OCI-LY7 (cell line): ENCODE measurements around the gene GNA15.

Experiments used
- EZH2phosphoT487 ChIP-seq: fragments of 200-600 bp; sonication (generic); IDR thresholded peaks from 2 replicates; pipeline ENCODE4 v1.6.1; 2018; ENCODE audit warnings: low read depth, borderline replicate concordance, mild to moderate bottlenecking, mixed run types, antibody characterized with exemption, low read length, moderate library complexity, mixed read lengths
- TF ChIP-seq, protein P1 (sequence below): fragments of 200-600 bp; sonication (generic); conservative IDR thresholded peaks from 2 replicates; pipeline ENCODE4 v1.5.1; 2014; ENCODE audit warnings: mild to moderate bottlenecking, antibody characterized with exemption, low read length, moderate library complexity, mixed read lengths

DNA sequence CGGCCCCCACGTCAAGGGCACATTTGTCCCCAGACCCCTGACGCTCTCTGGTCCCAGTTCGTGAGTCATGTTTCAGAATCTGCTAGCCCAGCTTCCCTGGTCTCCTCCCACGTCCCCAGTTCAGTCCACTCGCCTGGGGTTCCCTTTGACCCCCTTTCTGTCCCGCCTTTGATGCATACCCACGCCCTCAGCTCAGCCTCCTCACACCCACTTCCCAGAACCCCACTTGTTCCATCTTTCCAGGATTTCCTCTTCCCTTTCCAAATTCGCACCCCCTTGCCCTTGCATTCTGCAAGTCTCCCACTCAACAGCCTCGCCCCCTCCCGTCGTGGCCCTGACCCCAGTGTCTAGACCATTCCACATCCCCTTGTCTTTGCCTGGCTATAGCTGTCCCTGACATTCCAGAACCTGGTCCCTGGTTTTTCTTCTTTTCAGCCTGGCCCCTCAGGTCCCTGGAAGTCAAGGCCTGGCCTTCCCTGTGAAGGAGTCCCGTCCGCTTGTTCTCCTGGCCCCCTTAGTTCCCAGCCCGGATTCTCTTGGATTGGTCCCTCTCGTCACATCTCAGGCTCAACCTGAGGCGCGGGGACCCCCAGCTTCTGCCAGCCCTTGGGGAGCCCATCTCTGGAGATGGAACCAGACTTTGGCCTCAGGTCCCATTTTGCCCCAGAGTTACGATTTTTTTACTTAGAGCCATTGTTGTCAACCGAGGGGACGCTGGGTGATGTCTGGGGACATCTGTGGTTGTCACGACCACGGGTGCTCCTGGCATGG lies 51.2 kb downstream of the GNA15 start:
- TF ChIP-seq, protein P1, sequence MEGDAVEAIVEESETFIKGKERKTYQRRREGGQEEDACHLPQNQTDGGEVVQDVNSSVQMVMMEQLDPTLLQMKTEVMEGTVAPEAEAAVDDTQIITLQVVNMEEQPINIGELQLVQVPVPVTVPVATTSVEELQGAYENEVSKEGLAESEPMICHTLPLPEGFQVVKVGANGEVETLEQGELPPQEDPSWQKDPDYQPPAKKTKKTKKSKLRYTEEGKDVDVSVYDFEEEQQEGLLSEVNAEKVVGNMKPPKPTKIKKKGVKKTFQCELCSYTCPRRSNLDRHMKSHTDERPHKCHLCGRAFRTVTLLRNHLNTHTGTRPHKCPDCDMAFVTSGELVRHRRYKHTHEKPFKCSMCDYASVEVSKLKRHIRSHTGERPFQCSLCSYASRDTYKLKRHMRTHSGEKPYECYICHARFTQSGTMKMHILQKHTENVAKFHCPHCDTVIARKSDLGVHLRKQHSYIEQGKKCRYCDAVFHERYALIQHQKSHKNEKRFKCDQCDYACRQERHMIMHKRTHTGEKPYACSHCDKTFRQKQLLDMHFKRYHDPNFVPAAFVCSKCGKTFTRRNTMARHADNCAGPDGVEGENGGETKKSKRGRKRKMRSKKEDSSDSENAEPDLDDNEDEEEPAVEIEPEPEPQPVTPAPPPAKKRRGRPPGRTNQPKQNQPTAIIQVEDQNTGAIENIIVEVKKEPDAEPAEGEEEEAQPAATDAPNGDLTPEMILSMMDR, result no peak
- no peak for TF ChIP-seq EZH2phosphoT487
